GM12878 (cell line): ENCODE data around the gene MXD1.

Source experiments
- HDAC6 ChIP-seq: fragments of 200-600 bp; sonication (generic); IDR thresholded peaks from one replicate; pipeline ENCODE4 v1.8.0; 2017; ENCODE audit warnings: antibody characterized with exemption; ENCODE audit not compliant: unreplicated experiment
- MXI1 ChIP-seq: fragments of 150-350 bp; IDR thresholded peaks from 2 replicates; pipeline ENCODE4 v1.6.1; 2011; ENCODE audit warnings: low read depth, mild to moderate bottlenecking, inconsistent platforms, low read length, improper control_type of control experiment
- POLR2AphosphoS5 ChIP-seq: IDR thresholded peaks from 2 replicates; pipeline ENCODE4 v1.6.1; 2011; ENCODE audit warnings: mild to moderate bottlenecking, low read length, inconsistent platforms
- SP1 ChIP-seq: IDR thresholded peaks from one replicate; pipeline ENCODE4 v1.6.1; 2011; ENCODE audit warnings: low read depth, low read length
- STAT1 ChIP-seq: fragments of 450-650 bp; conservative IDR thresholded peaks from 2 replicates; pipeline ENCODE4 v1.6.1; 2014; ENCODE audit warnings: antibody characterized with exemption, mild to moderate bottlenecking
- TF ChIP-seq, protein P1 (sequence below), 3 experiments: IDR thresholded peaks in 2 of 3; conservative IDR thresholded peaks in 1 of 3; 2 replicates each; pipeline ENCODE4 v1.5.1; 2011; ENCODE audit warnings: low read depth in 3 of 3, low read length in 3 of 3, mild to moderate bottlenecking in 3 of 3, control low read depth in 2 of 3, moderate library complexity in 2 of 3, inconsistent platforms in 1 of 3, mixed read lengths in 1 of 3; ENCODE audit not compliant: control insufficient read depth in 2 of 3, insufficient read depth in 1 of 3; ENCODE audit errors: extremely low read depth in 1 of 3
- TF ChIP-seq, protein P2 (sequence below): fragments of 450-650 bp; IDR thresholded peaks from 2 replicates; pipeline ENCODE4 v1.6.1; 2016; ENCODE audit warnings: mild to moderate bottlenecking

DNA sequence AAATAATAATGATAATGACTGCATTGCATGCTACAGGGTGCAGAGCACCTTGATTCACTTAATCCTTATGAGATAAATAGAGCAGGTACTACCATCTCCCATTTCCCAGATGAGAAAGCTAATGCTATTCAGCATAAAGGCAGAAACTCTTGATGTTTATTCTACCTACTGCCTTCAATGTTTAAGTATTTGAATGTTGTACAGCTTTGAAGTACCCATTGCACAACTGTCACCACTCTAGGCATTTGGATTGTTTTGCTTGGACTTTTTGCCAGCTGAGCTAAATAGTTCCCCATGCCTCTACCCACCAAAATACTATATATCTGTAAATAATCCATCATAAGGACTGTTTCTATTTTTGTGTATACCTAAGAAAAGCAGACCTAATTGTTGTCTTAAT is 7.7 kb upstream of the MXD1 start:
- no peak for TF ChIP-seq SP1
- no peak for TF ChIP-seq POLR2AphosphoS5
- TF ChIP-seq, protein P1, sequence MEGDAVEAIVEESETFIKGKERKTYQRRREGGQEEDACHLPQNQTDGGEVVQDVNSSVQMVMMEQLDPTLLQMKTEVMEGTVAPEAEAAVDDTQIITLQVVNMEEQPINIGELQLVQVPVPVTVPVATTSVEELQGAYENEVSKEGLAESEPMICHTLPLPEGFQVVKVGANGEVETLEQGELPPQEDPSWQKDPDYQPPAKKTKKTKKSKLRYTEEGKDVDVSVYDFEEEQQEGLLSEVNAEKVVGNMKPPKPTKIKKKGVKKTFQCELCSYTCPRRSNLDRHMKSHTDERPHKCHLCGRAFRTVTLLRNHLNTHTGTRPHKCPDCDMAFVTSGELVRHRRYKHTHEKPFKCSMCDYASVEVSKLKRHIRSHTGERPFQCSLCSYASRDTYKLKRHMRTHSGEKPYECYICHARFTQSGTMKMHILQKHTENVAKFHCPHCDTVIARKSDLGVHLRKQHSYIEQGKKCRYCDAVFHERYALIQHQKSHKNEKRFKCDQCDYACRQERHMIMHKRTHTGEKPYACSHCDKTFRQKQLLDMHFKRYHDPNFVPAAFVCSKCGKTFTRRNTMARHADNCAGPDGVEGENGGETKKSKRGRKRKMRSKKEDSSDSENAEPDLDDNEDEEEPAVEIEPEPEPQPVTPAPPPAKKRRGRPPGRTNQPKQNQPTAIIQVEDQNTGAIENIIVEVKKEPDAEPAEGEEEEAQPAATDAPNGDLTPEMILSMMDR (IDR thresholded peaks at IDR 0.05 in 2 of 3, conservative IDR thresholded peaks at IDR 0.05 in 1 of 3; ENCODE audit: control insufficient read depth in 2 of 3, extremely low read depth in 1 of 3, insufficient read depth in 1 of 3, low read depth in 3 of 3, low read length in 3 of 3), result no peak
- TF ChIP-seq, protein P2, sequence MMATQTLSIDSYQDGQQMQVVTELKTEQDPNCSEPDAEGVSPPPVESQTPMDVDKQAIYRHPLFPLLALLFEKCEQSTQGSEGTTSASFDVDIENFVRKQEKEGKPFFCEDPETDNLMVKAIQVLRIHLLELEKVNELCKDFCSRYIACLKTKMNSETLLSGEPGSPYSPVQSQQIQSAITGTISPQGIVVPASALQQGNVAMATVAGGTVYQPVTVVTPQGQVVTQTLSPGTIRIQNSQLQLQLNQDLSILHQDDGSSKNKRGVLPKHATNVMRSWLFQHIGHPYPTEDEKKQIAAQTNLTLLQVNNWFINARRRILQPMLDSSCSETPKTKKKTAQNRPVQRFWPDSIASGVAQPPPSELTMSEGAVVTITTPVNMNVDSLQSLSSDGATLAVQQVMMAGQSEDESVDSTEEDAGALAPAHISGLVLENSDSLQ, result no peak
- TF ChIP-seq MXI1, result no peak
- TF ChIP-seq STAT1, result no peak
- TF ChIP-seq HDAC6, result no peak
